Mesenchymal stem cell (in vitro differentiated cells and primary cell): ENCODE data around the gene CCSER1.

Source experiments
- DNase-seq: peaks from one replicate; pipeline ENCODE4 v3.0.0-alpha.2; 2013
- H2AFZ ChIP-seq: one replicate; pipeline ENCODE4 v1.6.1; 2013; ENCODE audit warnings: low read depth, mild to moderate bottlenecking, control low read depth, inconsistent platforms, low read length, moderate library complexity
- H2AK5ac ChIP-seq: 2 replicates; pipeline ENCODE4 v1.6.1; 2013; ENCODE audit warnings: low read length, moderate library complexity, mild to moderate bottlenecking, inconsistent platforms; ENCODE audit not compliant: severe bottlenecking
- H2BK120ac ChIP-seq: one replicate; pipeline ENCODE4 v1.6.1; 2013; ENCODE audit warnings: low read depth, mild to moderate bottlenecking, inconsistent platforms, low read length, moderate library complexity
- H2BK12ac ChIP-seq, 2 experiments: one replicate each; pipeline ENCODE4 v1.6.1; 2013; ENCODE audit warnings: inconsistent platforms in 2 of 2, low read length in 2 of 2, mild to moderate bottlenecking in 2 of 2, moderate library complexity in 2 of 2, control low read depth in 1 of 2
- H2BK15ac ChIP-seq: one replicate; pipeline ENCODE4 v1.6.1; 2013; ENCODE audit warnings: mild to moderate bottlenecking, low read depth, inconsistent platforms; ENCODE audit not compliant: poor library complexity, severe bottlenecking
- H2BK5ac ChIP-seq: 2 replicates; pipeline ENCODE4 v1.6.1; 2013; ENCODE audit warnings: low read depth, mild to moderate bottlenecking, low read length, control low read depth, inconsistent platforms; ENCODE audit not compliant: poor library complexity, severe bottlenecking
- H3K14ac ChIP-seq, 2 experiments: one replicate each; pipeline ENCODE4 v1.6.1; 2013; ENCODE audit warnings: inconsistent platforms in 2 of 2, low read length in 2 of 2, control low read depth in 1 of 2, mild to moderate bottlenecking in 1 of 2, moderate library complexity in 1 of 2
- H3K18ac ChIP-seq, 2 experiments: one replicate each; pipeline ENCODE4 v1.6.1; 2013; ENCODE audit warnings: inconsistent platforms in 2 of 2, low read length in 2 of 2, control low read depth in 1 of 2, low read depth in 1 of 2, mild to moderate bottlenecking in 1 of 2
- H3K23ac ChIP-seq, 2 experiments: one replicate each; pipeline ENCODE4 v1.6.1; 2013; ENCODE audit warnings: inconsistent platforms in 2 of 2, low read length in 2 of 2, mild to moderate bottlenecking in 2 of 2, moderate library complexity in 2 of 2, control low read depth in 1 of 2
- H3K27ac ChIP-seq: 2 replicates; pipeline ENCODE4 v1.5.1; 2013; ENCODE audit warnings: mild to moderate bottlenecking, moderate library complexity, low read length, control low read depth, inconsistent platforms; ENCODE audit not compliant: poor library complexity, severe bottlenecking
- H3K27me3 ChIP-seq, 2 experiments: 2 replicates each; pipeline versions ENCODE4 v1.6.1 to v1.7.0; 2013; ENCODE audit warnings: low read length in 2 of 2, mild to moderate bottlenecking in 2 of 2, moderate library complexity in 2 of 2, control low read depth in 1 of 2, inconsistent platforms in 1 of 2; ENCODE audit not compliant: control insufficient read depth in 1 of 2, insufficient read depth in 1 of 2
- H3K36me3 ChIP-seq, 2 experiments: 2 replicates each; pipeline versions ENCODE4 v1.6.1 to v1.7.0; 2013; ENCODE audit warnings: low read length in 2 of 2, control low read depth in 1 of 2, inconsistent platforms in 1 of 2, low read depth in 1 of 2, mild to moderate bottlenecking in 1 of 2; ENCODE audit not compliant: insufficient read depth in 2 of 2, control insufficient read depth in 1 of 2
- H3K4ac ChIP-seq, 2 experiments: one replicate each; pipeline ENCODE4 v1.6.1; 2013; ENCODE audit warnings: inconsistent platforms in 2 of 2, low read length in 2 of 2, mild to moderate bottlenecking in 2 of 2, moderate library complexity in 2 of 2, control low read depth in 1 of 2, low read depth in 1 of 2
- H3K4me1 ChIP-seq: 2 replicates; pipeline ENCODE4 v1.6.1; 2013; ENCODE audit warnings: low read depth, low read length, control low read depth; ENCODE audit not compliant: control insufficient read depth, insufficient read depth
- H3K4me2 ChIP-seq: 2 replicates; pipeline ENCODE4 v1.6.1; 2013; ENCODE audit warnings: low read length, mild to moderate bottlenecking, inconsistent platforms; ENCODE audit not compliant: poor library complexity, severe bottlenecking
- H3K4me3 ChIP-seq, 2 experiments: 2 replicates each; pipeline versions ENCODE4 v1.5.1 to v1.7.0; 2013; ENCODE audit warnings: low read length in 2 of 2, mild to moderate bottlenecking in 2 of 2, control low read depth in 1 of 2, low read depth in 1 of 2; ENCODE audit not compliant: insufficient read depth in 1 of 2
- H3K79me1 ChIP-seq: replicated peaks from 2 replicates; pipeline ENCODE4 v1.6.1; 2013; ENCODE audit warnings: mild to moderate bottlenecking, control low read depth, low read length, inconsistent platforms; ENCODE audit not compliant: poor library complexity, severe bottlenecking
- H3K9ac ChIP-seq: 2 replicates; pipeline ENCODE4 v1.7.0; 2013; ENCODE audit warnings: mild to moderate bottlenecking, low read length, moderate library complexity
- H3K9me3 ChIP-seq: 2 replicates; pipeline ENCODE4 v1.7.0; 2013; ENCODE audit warnings: mild to moderate bottlenecking, low read length; ENCODE audit not compliant: control insufficient read depth
- H4K8ac ChIP-seq: one replicate; pipeline ENCODE4 v1.6.1; 2013; ENCODE audit warnings: inconsistent platforms, mild to moderate bottlenecking, low read length, moderate library complexity
- H4K91ac ChIP-seq: one replicate; pipeline ENCODE4 v1.6.1; 2013; ENCODE audit warnings: mild to moderate bottlenecking, low read length, inconsistent platforms
- WGBS: methylation state at CpG from one replicate; pipeline ENCODE4 v1.1.7; 2013; ENCODE audit warnings: mixed read lengths; 5-methylcytosine and 5-hydroxymethylcytosine counted together

CCSER1 gene

GRCh38 chr4:90162566-90162965, 35.4 kb downstream of the CCSER1 start:
- H3K14ac ChIP-seq = no peak overlapping the region
- no peak overlapping the region for H4K91ac ChIP-seq
- no peak overlapping the region for H2AK5ac ChIP-seq
- H2BK12ac ChIP-seq = no peak overlapping the region
- no peak overlapping the region for H3K9ac ChIP-seq
- DNase-seq = no peak
- no peaks in the 10 kb centered on the region for H3K4me1 ChIP-seq
- no peak overlapping the region for H3K4ac ChIP-seq
- H2AFZ ChIP-seq = no peak overlapping the region
- H4K8ac ChIP-seq = no peak overlapping the region
- no peak overlapping the region for H3K23ac ChIP-seq
- H2BK120ac ChIP-seq = no peak overlapping the region
- H2BK15ac ChIP-seq = no peak overlapping the region
- no peaks in the 10 kb centered on the region for H3K27me3 ChIP-seq
- H3K36me3 ChIP-seq = no peaks in the 10 kb centered on the region
- no peak overlapping the region for H2BK5ac ChIP-seq
- no peak overlapping the region for H3K27ac ChIP-seq
- no peak overlapping the region for H3K4me3 ChIP-seq
- WGBS = no CpG with 5 or more reads among the region's 1 CpG
- H3K18ac ChIP-seq = no peak overlapping the region
- no peaks in the 10 kb centered on the region for H3K79me1 ChIP-seq
- no peak overlapping the region for H3K4me2 ChIP-seq
- H3K9me3 ChIP-seq = no peaks in the 10 kb centered on the region

GRCh38 chr4:90163872-90164271, 36.7 kb downstream of the CCSER1 start:
- H4K91ac ChIP-seq = no peak overlapping the region
- no peak overlapping the region for H2BK5ac ChIP-seq
- no peak overlapping the region for H2BK15ac ChIP-seq
- H2BK12ac ChIP-seq = no peak overlapping the region
- H4K8ac ChIP-seq = no peak overlapping the region
- no peak overlapping the region for H3K23ac ChIP-seq
- H2AK5ac ChIP-seq = no peak overlapping the region
- no peak overlapping the region for H3K27ac ChIP-seq
- no peak overlapping the region for H3K4me2 ChIP-seq
- DNase-seq = no peak
- H2AFZ ChIP-seq = no peak overlapping the region
- no peak overlapping the region for H3K18ac ChIP-seq
- no peaks in the 10 kb centered on the region for H3K36me3 ChIP-seq
- H3K4ac ChIP-seq = no peak overlapping the region
- no peaks in the 10 kb centered on the region for H3K27me3 ChIP-seq
- H3K14ac ChIP-seq = no peak overlapping the region
- WGBS = 20% methylated on average over 1 of the region's 1 CpG
- no peaks in the 10 kb centered on the region for H3K4me1 ChIP-seq
- H2BK120ac ChIP-seq = no peak overlapping the region
- no peak overlapping the region for H3K9ac ChIP-seq
- H3K9me3 ChIP-seq = no peaks in the 10 kb centered on the region
- H3K4me3 ChIP-seq = no peak overlapping the region
- H3K79me1 ChIP-seq = no peaks in the 10 kb centered on the region

DNA sequence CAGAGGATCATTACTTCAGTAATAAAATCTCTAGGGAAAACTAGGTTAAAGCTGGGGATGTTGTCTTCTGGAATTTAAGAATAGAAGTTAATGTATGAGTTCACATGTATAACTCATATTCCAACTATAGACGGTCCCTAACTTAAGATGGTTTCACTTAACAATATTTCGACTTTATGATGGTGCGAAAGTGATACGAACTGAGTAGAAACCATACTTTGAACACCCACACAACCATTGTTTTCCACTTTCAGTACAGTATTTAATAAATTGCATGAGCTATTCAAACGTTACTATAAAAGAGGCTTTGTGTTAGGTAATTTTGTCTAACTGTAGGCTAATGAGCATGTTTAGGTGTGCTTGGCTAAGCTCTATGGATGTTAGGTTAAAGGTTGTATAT, 38.7 kb downstream of the CCSER1 start:
- H3K9me3 ChIP-seq = no peaks in the 10 kb centered on the region
- no peaks in the 10 kb centered on the region for H3K4me1 ChIP-seq
- H3K23ac ChIP-seq = no peak overlapping the region
- no peak overlapping the region for H3K4me2 ChIP-seq
- H2AK5ac ChIP-seq = no peak overlapping the region
- no peak overlapping the region for H4K8ac ChIP-seq
- H2BK15ac ChIP-seq = no peak overlapping the region
- no peak overlapping the region for H2BK12ac ChIP-seq
- H3K27ac ChIP-seq = no peak overlapping the region
- H2BK5ac ChIP-seq = no peak overlapping the region
- H3K36me3 ChIP-seq = no peaks in the 10 kb centered on the region
- no peak overlapping the region for H3K4me3 ChIP-seq
- H3K4ac ChIP-seq = no peak overlapping the region
- no peak overlapping the region for H4K91ac ChIP-seq
- no peak overlapping the region for H2AFZ ChIP-seq
- H2BK120ac ChIP-seq = no peak overlapping the region
- H3K14ac ChIP-seq = no peak overlapping the region
- no peaks in the 10 kb centered on the region for H3K79me1 ChIP-seq
- 96% methylated on average over 4 of the region's 5 CpGs for WGBS
- H3K9ac ChIP-seq = no peak overlapping the region
- no peak for DNase-seq
- H3K27me3 ChIP-seq = no peaks in the 10 kb centered on the region
- no peak overlapping the region for H3K18ac ChIP-seq

- Histone ChIP-seq H3K23ac (no peak overlapping the region), H4K91ac (no peak overlapping the region), H3K9ac (no peak overlapping the region), H3K4ac (no peak overlapping the region), H3K9me3 (no peaks in the 10 kb centered on the region), H3K4me2 (no peak overlapping the region), H2BK15ac (no peak overlapping the region), H3K4me3 (no peak overlapping the region), H2BK120ac (no peak overlapping the region), H2AK5ac (no peak overlapping the region), H3K27me3 (no peaks in the 10 kb centered on the region), H3K27ac (no peak overlapping the region), H3K79me1 (no peaks in the 10 kb centered on the region), H3K14ac (no peak overlapping the region), H2BK12ac (no peak overlapping the region), H2BK5ac (no peak overlapping the region), H3K18ac (no peak overlapping the region), H3K4me1 (no peaks in the 10 kb centered on the region), H3K36me3 (no peaks in the 10 kb centered on the region), H2AFZ (no peak overlapping the region), H4K8ac (no peak overlapping the region)
- WGBS = no CpG with 5 or more reads among the region's 2 CpGs
- no peak for DNase-seq
These were observed 44.3 kb downstream of the CCSER1 start for GRCh38 chr4:90171491-90171890.
